Liver (tissue), 3 donors: ENCODE measurements around the gene GSK3A.

Experiments used
- CTCF ChIP-seq: fragments of 150-350 bp; IDR thresholded peaks from 2 replicates; pipeline ENCODE4 v1.5.1; 2017; ENCODE audit warnings: improper control_type of control experiment, low read depth, low read length; ENCODE audit not compliant: missing input control
- EGR1 ChIP-seq, 2 donors: IDR thresholded peaks; 2 replicates each; pipeline ENCODE4 v1.6.1; 2016 to 2018; ENCODE audit warnings: antibody characterized with exemption in 2 of 2, low read depth in 2 of 2
- MAX ChIP-seq: IDR thresholded peaks from 2 replicates; pipeline ENCODE4 v1.6.1; 2016; ENCODE audit warnings: antibody characterized with exemption
- RXRA ChIP-seq, 2 donors: IDR thresholded peaks; 2 replicates each; pipeline ENCODE4 v1.6.1; 2017 to 2018; ENCODE audit warnings: antibody characterized with exemption in 2 of 2, mild to moderate bottlenecking in 1 of 2
- donor health status: healthy.
- donor health status: healthy.

GRCh38 chr19:42272535-42272897 lies 30.1 kb upstream of the GSK3A start:
- no peak for TF ChIP-seq RXRA (IDR thresholded peaks at IDR 0.05)
- no peak for TF ChIP-seq CTCF
- TF ChIP-seq EGR1 (IDR thresholded peaks at IDR 0.05; ENCODE audit: low read depth in 2 of 2): no peak
- TF ChIP-seq MAX: no peak
